HepG2 (cell line): Measurements from ENCODE around the gene RNF126.

ENCODE experiments used
- CTCF ChIP-seq: sonication (generic); formaldehyde crosslinking; IDR thresholded peaks from 2 replicates; pipeline ENCODE4 v1.5.0; 2020; ENCODE audit warnings: mild to moderate bottlenecking, missing genetic modification reagents, moderate library complexity
- ETV5 ChIP-seq: IDR thresholded peaks from 2 replicates; pipeline ENCODE4 v1.6.1; 2018; ENCODE audit warnings: missing biosample characterization, missing genetic modification reagents, inconsistent platforms, borderline replicate concordance
- MAZ ChIP-seq, 2 experiments: sonication (generic) in 1 of 2; formaldehyde crosslinking in 1 of 2; IDR thresholded peaks; 2 replicates each; pipeline versions ENCODE4 v1.5.0 to v1.6.1; 2012 to 2020; ENCODE audit warnings: low read depth in 2 of 2, mild to moderate bottlenecking in 2 of 2, borderline replicate concordance in 1 of 2, improper control_type of control experiment in 1 of 2, low read length in 1 of 2, missing genetic modification reagents in 1 of 2, moderate library complexity in 1 of 2
- ZBTB33 ChIP-seq: sonication (generic); formaldehyde crosslinking; IDR thresholded peaks from 2 replicates; pipeline ENCODE4 v1.4.0; 2020; ENCODE audit warnings: missing genetic modification reagents

GRCh38 chr19:608155-609003 lies 54.6 kb downstream of the RNF126 start:
- TF ChIP-seq CTCF (CRISPR knock-in tag): no peak
- no peak for TF ChIP-seq ZBTB33 (CRISPR knock-in tag)
- no peak for TF ChIP-seq MAZ (IDR thresholded peaks at IDR 0.05; ENCODE audit: borderline replicate concordance, low read depth, low read length)
- TF ChIP-seq MAZ (CRISPR knock-in tag; IDR thresholded peaks at IDR 0.05; ENCODE audit: low read depth): no peak
- no peak for TF ChIP-seq ETV5 (CRISPR knock-in tag)
